NCI-H446 (cell line): ENCODE data around the gene OBSCN.
"Not testable (repeated sequence)": the region's sequence is repeated elsewhere in the genome, so short reads cannot be mapped to it uniquely, and the experiment has no call there.

Experiments
- DNase-seq, 2 experiments: peaks; one replicate each; lab custom pipeline; 2025; lab: John Stamatoyannopoulos, UW

Gene OBSCN

DNA sequence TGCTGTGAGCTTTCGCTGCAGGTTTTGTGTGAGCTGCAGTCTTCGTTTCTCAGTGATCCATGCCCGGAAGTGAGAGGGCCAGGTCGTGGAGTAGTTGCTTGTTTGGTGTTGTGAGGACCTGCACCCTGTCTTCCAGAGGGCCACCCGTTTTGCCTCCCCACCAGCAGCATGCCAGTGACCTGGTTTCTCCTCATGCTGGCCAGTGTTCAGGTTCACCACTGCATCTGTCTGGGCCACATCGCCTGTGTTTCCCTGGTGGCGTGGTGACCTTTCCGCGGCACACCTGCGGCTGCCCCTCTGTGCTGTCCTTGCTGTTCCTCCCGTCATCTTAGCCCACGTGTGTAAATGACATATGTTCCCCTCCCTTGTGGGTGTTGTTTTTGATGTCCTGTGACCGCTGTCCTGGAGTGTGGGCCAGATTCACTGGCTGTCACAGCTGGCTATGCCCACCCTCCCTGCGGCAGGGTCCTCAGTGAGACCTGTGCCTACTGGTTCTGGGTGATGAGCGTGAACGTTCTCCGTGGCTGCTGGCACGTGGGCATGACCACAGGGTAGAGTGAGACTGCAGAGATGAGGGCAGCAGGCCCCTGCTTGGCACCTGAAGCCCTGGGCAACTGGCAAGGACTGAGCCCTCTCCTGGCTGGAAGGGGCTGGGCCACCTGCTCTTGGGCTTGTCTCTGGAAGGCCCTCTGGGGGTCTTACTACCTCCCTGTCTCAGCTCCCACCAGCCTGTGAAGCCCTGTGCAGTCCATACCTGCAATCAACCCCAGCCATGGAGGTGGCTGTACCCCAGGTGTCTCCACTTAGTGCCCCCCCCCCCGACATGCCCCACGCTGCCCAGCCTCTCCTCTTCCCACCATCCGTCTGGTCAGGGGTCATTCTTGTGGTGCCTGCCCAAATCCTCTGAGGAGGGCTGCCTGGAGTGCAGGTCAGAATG, 35.0 kb upstream of the OBSCN start:
- no peak for DNase-seq

DNA sequence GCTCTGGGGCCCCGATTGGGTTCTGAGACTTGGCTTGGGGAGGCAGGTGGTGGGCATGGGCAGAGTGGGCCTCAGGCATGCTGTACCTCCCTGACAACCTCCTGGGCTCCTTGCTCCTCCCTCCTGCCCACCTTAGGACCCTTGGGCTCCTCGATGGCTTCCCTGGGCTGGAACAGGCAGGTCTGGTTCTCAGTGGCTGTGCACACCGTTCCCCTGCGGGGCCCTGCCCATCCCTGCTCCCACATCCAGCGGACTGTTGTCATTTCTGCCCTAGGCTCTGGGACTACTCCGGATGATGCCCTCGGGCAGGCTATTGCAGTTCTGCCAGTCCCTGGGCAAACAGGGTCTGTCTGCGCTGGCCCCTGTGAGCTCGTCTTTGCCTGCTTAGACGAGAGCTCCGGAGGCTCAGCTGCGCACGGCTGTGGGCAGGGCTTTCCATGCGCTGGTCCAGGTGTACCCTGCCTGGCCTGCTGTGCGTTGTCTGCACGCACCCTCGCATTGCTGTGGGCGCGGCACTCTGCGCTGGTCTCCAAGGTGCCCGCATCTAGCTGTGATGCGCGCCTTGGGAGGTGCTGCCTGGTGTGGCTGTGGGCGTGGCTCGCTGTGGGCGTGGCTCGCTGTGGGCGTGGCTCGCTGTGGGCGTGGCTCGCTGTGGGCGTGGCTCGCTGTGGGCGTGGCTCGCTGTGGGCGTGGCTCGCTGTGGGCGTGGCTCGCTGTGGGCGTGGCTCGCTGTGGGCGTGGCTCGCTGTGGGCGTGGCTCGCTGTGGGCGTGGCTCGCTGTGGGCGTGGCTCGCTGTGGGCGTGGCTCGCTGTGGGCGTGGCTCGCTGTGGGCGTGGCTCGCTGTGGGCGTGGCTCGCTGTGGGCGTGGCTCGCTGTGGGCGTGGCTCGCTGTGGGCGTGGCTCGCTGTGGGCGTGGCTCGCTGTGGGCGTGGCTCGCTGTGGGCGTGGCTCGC, 34.0 kb upstream of the OBSCN start:
- not testable (repeated sequence) for DNase-seq

GRCh38 chr1:228174482-228175315, 33.1 kb upstream of the OBSCN start:
- DNase-seq: no peak

DNA sequence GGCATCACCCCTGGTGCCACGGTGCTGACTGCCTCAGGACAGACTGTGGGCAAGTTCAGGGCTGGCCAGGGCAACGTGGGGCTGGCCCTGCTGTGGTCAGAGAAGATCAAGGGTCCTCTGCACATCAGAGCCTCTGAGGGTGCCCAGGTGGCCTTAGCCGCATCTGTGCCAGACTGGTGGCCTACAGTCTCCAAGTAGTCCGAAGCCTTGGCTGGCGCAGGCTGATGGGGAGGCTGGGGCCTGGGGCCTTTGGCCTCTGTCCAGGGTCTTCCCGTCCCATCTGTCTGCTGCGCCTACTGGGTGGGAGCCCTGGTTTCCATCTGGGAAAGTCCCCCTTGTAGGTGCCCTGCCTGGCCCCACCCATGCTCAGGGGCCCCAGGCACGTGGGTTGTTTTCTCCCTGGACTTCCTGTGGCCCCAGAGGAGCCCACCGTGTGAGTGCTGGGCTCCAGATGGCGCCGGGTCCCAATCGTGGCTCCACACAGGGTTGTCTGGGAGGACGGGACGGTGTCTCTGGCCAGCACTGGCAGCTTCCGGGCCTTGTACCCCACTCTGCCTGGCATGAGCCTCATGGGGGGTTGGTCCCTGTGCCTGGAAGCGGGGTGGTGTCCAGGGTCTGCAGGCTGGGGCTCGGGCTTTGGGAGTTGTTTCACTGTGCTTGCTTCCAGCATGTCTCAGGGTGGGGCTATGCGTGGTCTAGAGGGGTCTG, 32.4 kb upstream of the OBSCN start:
- DNase-seq: peak in 1 of 2 experiments; percentile 31

GRCh38 chr1:228176024-228176395, 31.8 kb upstream of the OBSCN start:
- DNase-seq: no peak

DNA sequence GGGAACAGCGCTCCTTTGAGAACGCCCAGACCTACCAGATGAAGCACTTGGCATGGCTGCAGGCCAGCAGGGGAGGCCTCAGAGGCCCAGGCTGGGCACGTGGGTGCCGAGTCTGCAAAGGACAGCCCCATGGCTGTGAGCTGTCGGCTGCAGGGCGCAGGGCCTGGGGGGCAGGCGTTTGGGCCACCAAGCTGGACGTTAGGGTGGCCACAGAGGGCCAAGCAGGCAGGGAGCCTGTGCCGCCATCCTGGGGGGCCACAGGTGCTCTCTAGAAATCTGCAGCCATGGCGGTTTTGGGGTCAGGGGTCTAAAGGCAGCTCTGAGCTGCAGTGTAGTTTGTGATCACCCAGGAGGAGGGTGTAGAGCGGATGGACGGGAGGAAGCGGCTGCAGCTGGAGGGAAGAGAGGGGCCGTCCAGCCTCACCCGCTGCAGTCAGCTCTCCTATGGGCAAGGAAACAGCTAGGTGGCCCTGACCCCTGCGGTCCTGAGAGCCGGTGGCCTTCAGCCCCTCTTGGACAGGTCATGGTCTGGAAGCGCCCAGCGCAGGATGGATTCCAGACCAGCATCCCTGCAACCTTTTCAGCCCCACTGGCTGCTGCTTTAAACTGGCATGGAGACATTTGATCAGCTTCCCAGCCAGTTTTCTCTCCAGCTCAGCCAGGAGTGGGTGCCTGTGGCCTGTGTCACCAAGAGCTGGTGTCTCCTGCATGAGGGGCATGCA, 31.2 kb upstream of the OBSCN start:
- DNase-seq: no peak

- no peak for DNase-seq
Measured at GRCh38 chr1:228177183-228177475, 30.7 kb upstream of the OBSCN start.

DNA sequence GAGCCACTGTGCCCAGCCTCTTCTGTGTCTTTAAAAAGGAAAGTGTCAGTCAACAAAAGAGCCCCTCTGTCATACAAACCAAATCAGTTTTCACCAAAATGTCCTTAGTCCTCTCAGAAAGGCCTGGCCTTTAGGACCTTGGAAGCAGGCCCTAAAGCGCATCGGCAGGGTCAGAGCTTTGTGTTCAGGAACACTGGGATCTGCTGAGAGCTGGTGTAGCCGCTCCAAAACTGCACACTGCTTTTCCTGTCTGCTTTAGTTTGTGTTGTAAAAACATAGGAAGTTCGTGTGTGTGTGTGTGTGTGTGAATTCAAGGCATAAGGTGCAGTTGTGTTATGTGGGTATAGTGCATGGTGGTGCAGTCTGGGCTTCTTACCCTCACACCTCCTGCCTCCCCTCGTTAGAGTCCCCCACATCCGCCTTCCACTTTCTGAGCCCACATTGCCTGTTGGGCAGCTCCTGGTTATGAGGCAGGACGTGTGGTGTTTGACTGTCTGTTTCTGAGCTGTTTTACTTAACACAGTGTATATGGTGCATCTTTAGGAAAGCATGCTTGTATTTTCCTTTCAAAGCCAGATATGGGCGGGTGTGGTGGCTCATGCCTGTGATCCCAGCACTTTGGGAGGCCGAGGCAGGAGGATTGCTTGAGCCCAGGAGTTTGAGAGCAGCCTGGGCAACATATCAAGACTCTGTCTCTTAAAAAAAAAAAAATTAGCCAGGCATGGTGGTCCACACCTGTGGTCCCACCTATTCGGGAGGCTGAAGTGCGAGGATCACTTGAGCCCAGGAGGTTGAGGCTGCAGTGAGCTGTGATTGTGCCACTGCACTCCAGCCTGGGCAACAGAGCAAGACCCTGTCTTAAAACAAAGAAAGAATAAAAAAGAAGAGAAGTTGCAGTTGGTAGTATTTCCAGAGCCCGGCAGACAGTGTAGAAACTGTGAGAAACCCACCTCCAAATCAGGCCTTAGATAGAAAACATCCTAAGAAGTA, 29.8 kb upstream of the OBSCN start:
- DNase-seq: no peak

DNA sequence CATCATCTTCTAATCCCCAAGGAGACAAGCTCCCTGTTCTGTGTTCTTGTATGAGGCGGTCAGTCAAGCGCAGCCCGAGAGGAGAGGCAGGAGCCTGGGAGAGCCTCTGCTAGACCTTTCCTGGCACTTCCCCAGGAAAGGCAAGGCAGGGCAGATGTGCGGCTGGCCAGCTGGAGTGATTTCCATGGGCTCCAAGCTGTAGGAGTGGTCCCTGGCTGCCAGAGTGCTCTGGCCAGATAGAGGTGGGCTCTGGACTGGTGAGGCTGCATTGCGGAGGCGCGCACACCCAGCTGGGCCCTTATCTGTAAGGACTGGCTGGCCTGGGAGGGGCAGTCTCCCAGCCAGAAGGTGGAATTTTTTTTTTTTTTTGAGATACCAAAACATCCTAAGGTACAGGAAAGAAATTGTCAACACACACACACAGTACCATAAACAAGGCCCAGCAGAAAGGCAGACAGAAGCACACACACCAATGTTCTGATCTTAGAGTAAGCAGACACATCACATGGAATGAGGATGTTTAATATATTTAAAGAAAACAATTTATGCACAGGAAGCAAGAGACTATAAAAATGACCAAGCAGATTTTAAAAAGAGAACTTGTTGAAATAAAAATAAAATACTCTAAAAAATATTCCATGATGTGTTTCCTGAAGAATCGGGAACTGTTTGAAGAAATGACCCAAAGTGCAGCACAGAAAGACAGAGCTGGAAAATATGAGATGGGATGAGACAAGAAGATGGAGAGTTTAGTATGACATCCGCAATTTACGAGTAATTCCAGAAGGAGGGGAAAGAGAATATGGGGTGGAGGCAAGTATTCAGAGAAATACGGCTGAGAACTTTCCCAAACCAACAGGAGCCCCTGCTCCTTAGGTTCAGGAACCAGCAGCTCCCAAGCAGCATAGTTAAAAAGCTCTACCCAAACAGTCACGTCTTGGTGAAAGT, 28.8 kb upstream of the OBSCN start:
- no peak for DNase-seq

- no peak for DNase-seq
Measured at GRCh38 chr1:228180271-228180958, 27.4 kb upstream of the OBSCN start.

DNA sequence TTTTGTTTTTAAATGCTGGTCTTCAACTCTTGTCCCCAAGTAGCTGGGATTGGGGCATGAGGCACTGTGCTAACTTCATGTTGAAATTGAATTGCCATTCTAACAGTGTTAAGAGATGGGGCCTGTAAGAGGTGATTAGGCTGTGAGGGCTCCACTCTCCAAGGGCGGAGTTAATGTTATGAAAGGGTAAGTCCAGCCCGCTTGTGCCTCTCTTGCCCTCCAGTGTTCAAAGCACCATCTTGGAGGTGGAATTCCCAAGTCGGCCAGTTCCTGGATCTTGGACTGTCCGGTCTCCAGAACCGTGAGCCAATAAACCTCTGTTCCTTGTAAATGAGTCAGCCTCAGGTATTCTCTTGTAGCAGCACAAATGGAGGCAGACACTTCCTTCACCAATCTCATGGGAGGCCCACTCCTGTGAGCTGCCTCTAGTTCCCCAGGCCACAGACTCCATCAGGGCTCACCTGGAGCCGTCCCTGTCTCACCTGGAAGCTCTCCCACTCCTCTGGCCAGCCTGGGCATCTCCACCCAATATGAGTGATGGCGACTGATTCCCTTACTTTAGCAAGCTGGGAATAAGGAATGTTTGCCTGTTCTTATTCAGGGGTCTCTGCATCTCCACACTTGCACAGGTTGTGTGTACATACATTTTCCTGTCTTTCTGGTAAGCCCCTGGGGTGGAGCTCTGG, 26.7 kb upstream of the OBSCN start:
- no peak for DNase-seq

DNA sequence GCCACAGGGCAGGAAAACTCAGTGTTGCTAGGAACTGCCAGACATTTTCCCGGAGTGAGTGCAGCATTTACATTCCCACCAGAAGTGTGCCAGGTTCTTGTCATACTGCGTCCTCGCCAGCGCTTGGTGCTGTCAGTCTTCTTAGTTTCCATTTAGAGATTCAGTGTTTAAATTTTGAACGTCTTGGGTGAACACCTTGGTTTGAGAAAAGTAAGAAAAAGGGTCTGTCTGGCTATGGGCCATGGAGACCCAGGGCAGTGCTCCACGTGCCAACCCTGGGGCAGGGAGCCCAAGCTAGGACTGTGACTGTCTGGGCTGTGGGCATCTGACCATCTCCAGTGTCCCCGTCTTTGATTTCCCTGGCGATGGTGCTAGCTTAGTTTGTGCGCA, 26.2 kb upstream of the OBSCN start:
- no peak for DNase-seq

DNA sequence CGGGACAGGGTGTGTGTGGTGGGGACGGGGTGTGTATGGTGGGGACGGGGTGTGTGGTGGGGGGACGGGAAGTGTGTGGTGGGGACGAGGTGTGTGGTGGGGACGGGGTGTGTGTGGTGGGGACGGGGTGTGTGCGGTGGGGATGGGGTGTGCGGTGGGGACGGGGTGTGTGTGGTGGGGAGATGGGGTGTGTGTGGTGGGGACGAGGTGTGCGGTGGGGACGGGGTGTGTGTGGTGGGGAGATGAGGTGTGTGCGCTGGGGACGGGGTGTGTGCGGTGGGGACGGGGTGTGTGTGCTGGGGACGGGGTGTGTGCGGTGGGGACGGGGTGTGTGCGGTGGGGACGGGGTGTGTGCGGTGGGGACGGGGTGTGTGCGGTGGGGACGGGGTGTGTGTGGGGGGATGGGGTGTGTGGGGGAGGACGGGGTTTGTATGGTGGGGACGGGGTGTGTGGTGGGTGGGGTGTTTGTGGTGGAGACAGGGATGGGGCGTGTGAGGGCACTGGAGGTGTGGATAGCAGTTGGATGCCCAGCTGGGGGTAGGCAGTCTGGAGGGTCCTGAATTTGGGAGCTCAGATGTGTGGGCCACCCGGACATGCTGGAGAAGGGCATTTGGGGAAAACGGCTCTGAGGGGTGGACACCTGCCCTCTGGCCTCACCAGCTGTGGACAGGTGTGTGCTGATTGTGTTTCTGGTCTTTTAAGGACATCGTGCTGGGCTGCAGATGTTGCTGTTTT, 25.4 kb upstream of the OBSCN start:
- no peak for DNase-seq

- DNase-seq: no peak
Measured at GRCh38 chr1:228184152-228184551, 23.7 kb upstream of the OBSCN start.

DNA sequence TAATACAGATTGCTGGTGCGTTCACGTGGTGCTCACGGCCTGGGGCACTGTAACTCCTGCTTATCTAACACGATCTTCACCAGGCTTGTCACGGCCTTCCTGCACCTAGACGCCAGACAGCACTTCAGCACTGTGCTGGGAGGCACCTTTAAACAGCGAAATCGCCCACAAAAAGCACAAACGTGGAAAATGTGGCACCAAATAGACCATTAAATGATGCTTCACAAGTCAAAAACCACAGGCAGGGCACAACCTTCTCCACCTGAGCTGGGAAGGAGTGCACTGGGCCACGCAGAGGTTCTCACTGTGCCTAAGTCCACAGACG, 22.2 kb upstream of the OBSCN start:
- DNase-seq: no peak

DNA sequence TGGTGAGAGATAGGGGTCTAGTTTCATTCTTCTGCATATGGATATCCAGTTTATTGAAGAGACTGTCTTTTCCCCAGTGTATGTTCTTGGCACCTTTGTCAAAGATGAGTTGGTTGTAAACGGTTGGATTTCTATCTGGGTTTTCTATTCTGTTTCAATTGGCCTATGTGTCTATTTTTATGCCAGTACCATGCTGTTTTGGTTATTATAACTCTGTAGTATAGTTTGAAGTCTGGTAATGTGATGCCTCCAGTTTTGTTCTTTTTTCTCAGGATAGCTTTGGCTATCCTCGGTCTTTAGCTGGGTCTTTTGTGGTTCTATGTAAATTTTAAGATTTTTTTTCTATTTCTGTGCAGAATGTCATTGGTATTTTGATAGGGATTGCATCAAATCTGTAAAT, 19.6 kb upstream of the OBSCN start:
- DNase-seq: not testable (repeated sequence)

DNA sequence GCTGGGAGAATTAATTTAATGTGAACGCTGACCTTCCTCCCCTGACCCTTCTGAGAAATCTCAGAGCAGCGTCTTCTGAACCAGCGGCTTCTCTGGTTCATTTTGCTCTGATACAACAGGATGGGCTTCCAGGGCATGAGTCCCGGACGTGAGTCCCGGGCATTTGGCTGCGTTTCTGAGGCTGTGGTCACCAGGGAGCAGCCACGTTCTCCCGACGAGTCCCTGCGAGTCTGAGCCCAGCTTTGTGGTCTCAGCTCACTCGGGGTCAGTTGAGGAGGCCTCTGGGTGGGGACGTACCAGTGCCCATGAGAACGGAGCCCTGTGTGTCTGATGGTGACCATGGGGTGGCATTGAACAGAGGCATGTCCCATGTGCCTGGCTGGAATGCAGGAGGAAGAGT, 17.7 kb upstream of the OBSCN start:
- DNase-seq: no peak
